HG02759 (cell line): ENCODE measurements around the gene NRN1.

Source experiments
- ATAC-seq: cut with Tn5 transposase; IDR thresholded peaks from one replicate; pipeline ENCODE4 v1.9.1; 2021; ENCODE audit warnings: mild to moderate bottlenecking, moderate library complexity; ENCODE audit not compliant: unreplicated experiment

The NRN1 gene

GRCh38 chr6:6002848-6003620, 3.7 kb downstream of the NRN1 start:
- no peak for ATAC-seq

- no peak for ATAC-seq
These were observed 4.5 kb downstream of the NRN1 start for GRCh38 chr6:6002005-6002847.

- ATAC-seq, result no peak
These were observed 5.3 kb downstream of the NRN1 start for GRCh38 chr6:6001443-6001842.

- no peak for ATAC-seq
These were observed 6.8 kb downstream of the NRN1 start for GRCh38 chr6:5999688-6000608.

GRCh38 chr6:5998711-5999687, 7.7 kb downstream of the NRN1 start:
- no peak for ATAC-seq

- ATAC-seq, result no peak
These were observed 8.5 kb downstream of the NRN1 start for GRCh38 chr6:5998236-5998635.

GRCh38 chr6:5997420-5997987, 9.2 kb downstream of the NRN1 start:
- no peak for ATAC-seq

- ATAC-seq, result no peak
These were observed 9.9 kb downstream of the NRN1 start for GRCh38 chr6:5996714-5997419.

GRCh38 chr6:5995949-5996713, 10.6 kb downstream of the NRN1 start:
- ATAC-seq, result no peak

- ATAC-seq, result no peak
These were observed 11.1 kb downstream of the NRN1 start for GRCh38 chr6:5995658-5995948.

- no peak for ATAC-seq
These were observed 11.6 kb downstream of the NRN1 start for GRCh38 chr6:5994999-5995657.

GRCh38 chr6:5994234-5994998, 12.3 kb downstream of the NRN1 start:
- ATAC-seq, result no peak

- ATAC-seq, result no peak
These were observed 14.0 kb downstream of the NRN1 start for GRCh38 chr6:5992551-5993225.

- ATAC-seq, result no peak
These were observed 15.9 kb downstream of the NRN1 start for GRCh38 chr6:5990786-5991185.

- no peak for ATAC-seq
These were observed 17.5 kb downstream of the NRN1 start for GRCh38 chr6:5989141-5989723.

GRCh38 chr6:5986861-5987260, 19.9 kb downstream of the NRN1 start:
- ATAC-seq, result no peak
